Superior temporal gyrus (tissue), 1 donor: ENCODE measurements around the gene ARHGEF18.
"Not testable (repeated sequence)": the region's sequence is repeated elsewhere in the genome, so short reads cannot be mapped to it uniquely, and the experiment has no call there.

ENCODE experiments used
- DNase-seq: peaks from one replicate; pipeline ENCODE4 v3.0.0-alpha.2; 2016; ENCODE audit errors: extremely low spot score

Gene ARHGEF18

GRCh38 chr19:7348587-7349230 is at the start of gene ARHGEF18:
ARHGEF18 (plus strand) TSS chr19:7348937; CDS start chr19:7362891, 13,954 bp downstream.
- no peak for DNase-seq

- DNase-seq, result no peak
Observed at GRCh38 chr19:7301525-7301924, 47.2 kb upstream of the ARHGEF18 start.

- DNase-seq, result no peak
Observed at GRCh38 chr19:7303470-7303869, 45.3 kb upstream of the ARHGEF18 start.

DNA sequence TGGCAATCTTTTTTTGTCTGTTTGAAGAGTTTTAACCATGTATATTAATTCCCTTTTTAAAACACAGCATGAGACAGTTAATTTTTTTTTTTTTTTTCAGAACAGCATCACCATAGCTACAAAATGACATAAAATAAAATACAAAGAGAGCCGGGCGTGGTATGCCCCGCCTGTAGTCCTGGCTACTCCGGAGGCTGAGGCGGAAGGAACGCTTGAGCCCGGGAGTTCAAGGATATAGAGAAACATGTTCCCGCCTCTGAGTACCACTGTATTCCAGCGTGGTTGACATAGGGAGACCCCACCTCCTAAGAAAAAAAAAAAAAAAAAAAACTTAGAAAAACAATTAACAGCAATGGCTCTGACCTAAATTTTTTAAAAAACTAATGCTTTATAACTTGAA is 44.5 kb upstream of the ARHGEF18 start:
- DNase-seq, result no peak

DNA sequence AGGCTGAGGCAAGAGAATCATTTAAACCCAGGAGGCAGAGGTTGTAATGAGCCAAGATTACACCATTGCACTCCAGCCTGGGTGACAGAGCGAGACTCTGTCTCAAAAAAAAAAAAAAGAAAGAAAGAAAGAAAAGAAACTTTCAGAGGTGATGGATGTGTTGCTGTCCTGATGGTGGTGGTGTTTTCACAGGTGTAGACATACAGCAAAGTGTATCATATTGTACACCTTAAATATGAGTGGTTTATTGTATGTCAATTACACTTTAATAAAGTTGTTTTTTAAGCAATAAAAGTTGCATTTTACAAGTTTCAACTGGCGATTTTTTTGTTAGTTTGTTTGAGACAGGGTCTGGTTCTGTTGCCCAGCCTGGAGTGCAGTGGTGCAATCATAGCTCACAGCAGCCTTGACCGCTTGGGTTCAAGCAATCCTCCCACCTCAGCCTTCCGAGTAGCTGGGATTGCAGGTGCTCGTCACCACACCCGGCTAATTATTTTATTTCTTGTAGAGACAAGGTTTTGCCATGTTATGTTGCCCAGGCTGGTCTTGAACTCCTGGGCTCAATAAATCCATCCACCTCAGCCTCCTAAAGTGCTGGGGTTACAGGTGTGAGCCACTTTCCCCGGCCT is 41.0 kb upstream of the ARHGEF18 start:
- DNase-seq, result no peak

- DNase-seq, result not testable (repeated sequence)
Observed at GRCh38 chr19:7308327-7308726, 40.4 kb upstream of the ARHGEF18 start.

DNA sequence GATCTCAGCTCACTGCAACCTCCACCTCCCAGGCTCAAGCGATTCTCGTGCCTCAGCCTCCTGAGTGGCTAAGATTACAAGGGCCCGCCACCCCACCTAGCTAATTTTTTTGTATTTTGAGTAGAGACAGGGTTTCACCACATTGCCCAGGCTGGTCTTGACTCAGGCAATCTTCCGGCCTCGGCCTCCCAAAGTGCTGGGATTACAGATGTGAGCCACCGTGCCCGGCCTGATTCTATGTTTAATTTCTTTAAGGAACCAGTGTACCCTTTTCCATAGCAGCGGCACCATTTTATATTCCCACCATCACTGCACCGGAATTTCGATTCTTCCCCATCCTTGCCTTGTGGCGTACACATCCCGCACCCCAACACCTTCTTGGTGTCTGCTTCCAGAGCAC is 36.8 kb upstream of the ARHGEF18 start:
- DNase-seq, result no peak

DNA sequence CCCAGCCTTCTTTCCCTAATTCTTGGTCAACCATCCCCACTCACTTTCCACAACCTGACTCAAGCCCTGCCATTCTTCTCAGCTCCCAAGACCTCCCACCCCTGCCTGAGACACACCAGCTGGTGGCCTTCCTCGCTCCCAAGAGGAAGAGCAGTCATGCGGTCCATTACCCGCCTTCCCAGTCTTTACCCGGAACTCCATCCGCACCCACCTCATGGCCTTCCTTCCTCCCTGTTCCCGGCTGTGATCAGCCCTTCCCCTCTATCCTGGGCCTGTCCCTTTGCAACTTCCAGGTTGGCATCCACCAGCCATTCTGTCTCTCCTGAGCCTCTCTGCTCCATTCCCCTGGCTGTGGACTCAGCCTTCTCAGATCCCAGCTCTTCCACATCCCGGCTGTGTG is 35.9 kb upstream of the ARHGEF18 start:
- DNase-seq, result no peak

DNA sequence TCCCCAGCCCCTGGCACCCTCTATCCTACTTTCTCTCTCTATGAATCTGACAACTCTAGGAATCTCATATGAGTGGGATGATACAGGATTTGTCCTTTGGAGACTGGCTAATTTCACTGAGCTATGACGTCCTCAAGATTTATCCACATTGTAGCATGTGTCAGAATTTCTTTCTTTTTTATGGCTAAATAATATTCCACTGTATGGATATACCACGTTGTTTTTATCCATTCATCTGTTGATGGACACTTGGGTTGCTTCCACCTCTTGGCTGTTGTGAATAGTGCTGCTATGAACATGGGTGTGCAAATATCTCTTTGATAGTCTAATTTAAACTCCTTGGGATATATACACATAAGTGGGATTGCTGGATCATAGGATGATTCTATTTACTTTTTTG is 30.6 kb upstream of the ARHGEF18 start:
- no peak for DNase-seq

- DNase-seq, result no peak
Observed at GRCh38 chr19:7326105-7326877, 22.4 kb upstream of the ARHGEF18 start.

GRCh38 chr19:7327802-7328201 is 20.9 kb upstream of the ARHGEF18 start:
- DNase-seq, result no peak

DNA sequence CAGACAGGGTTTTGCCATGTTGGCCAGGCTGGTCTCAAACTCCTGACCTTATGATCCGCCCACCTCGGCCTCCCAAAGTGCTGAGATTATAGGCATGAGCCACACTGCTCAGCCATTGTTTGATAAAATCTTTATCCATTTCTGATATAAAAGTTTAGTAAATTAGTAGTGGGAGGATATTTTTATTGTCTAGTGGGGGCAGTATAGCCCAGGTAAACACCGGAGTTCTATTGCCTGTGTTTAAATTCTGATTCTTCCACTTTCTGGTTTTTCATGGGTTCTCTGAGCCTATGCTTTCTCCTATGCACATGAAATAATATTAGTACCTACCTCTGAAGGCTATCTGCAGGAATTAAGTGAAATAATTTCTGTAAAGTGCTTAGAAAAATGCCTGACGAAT is 20.1 kb upstream of the ARHGEF18 start:
- DNase-seq, result no peak

GRCh38 chr19:7331446-7331845 is 17.3 kb upstream of the ARHGEF18 start:
- no peak for DNase-seq

DNA sequence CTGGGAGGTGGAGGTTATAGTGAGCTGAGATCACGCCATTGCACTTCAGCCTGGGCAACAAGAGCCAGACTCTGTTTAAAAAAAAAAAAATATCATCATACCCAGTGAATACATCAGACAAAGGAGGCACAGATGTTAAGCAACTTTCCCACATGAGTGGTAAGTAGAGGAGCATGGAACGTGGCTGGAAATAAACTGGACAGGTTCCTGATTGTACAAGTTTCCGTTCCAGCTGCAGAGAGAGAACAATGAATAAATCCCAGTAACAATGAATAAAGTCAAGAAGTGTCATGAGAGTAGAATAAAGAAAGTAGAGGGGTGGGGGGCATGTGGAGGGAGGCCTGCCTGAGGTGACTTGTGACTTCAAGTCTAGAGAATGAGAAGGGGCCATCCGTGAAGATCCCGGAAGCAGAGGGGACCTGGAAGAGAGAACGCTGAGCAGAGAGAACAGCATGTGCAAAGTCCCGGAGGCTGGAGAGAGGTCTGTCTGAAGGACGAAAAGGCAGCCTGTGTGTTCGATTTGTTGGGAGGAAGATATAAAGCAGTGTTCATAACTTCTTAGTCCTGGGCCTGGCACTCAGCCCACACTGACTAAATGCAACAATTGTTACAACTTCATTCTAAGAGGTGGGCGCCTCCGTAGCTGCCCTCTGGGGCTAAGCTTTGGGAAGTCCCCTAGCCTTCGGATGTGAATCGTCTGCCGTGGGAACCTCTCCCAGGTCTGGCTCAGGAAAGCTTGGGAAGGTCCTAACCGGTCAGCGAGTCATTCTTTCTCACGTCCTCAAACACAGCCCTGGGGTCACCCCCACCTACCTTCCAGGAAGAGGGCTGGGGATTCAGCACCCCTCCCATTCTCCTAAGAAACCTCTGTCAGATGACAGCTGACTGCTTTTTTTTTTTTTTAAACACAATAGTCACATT is 15.3 kb upstream of the ARHGEF18 start:
- DNase-seq, result no peak

DNA sequence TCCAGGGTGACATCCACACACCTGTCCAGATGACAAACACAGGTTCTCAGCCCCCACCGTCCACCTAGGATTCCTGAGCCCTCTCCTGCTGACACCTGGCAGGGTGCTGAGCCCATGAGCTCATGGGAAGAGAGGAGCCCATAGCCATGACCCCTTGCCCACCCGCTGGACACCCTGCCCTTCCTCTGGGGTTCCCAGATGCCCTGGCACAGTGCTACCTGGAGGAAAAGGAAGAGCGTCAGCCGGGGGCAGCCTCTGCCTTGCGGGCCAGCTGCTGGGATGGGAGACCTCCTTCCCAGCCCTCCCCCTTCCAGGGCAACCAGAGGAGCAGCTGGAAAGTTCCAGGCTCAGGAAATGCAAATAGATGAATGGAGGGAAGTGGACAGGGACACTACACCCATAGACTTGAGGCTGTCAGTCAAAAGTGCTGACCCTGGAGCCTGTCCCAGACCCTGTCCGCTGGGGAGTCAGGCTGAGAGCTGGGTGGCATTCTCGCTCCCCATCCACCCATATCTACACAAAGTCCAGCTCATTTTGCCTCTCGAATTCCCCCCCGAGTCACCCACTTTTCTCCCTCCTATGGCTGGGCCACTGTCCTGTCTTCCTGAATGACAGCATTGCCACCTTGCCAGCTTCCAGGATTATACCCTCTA is 12.3 kb upstream of the ARHGEF18 start:
- DNase-seq, result no peak

DNA sequence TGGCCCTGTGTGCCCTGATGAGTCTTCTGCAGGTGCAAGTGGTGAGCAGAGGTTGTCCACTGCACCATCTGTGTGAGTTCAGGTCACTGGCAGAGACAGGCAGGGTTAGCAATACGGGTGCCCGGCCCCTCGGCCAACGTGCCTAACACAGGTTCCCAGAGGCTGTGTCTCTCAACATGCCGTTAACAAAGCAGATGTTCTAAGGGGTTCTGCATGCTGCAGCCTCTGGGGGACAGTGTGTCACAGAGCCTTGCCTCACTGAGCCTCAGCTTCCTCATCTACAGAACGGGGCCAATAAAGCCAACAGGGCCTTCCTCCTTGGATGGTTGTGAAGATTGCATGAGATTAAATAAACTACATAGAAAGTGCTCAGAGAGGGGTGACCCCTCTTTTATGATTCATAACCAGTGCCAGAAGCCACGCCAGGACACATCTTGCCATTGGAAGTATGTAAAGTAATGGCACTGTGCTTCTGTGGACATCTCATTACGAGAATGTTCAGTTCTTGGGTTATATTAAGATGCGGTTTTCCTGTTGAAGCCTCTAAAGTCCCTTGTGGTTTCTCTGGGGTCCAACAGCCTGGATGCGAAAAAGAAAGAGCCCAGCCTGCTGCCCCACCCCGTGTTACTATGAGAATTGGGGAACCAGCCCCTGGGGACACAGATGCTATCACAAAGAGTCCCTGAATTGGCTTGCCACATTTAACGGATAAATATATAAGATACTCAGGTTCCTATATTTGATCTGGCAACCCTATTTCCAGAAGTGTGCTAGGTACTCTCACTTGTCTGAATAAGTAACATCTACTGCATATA is 11.2 kb upstream of the ARHGEF18 start:
- DNase-seq, result peak; percentile 45

GRCh38 chr19:7340959-7341837 is 7.5 kb upstream of the ARHGEF18 start:
- peak; percentile 95 for DNase-seq

DNA sequence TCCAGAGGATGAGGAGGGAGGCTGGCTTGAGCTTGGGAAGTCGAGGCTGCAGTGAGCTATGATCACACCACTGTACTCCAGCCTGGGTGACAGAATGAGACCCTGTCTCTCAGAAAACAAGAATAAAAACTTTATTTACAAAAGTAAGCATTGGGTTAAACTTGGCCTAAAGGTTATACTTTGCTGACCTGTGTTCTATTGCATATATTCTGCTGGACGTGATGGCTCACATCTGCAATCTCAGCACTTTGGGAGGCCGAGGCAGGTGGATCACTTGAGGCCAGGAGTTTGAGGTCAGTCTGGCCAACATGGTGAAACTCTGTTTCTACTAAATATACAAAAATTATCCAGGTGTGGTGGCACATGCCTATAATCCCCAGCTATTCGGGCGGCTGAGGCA is 6.6 kb upstream of the ARHGEF18 start:
- DNase-seq, result no peak

GRCh38 chr19:7346488-7346971 is 2.2 kb upstream of the ARHGEF18 start:
- DNase-seq, result no peak
